Karpas-422 (cell line): ENCODE measurements around the gene HSPB3. TPM values are rescaled to one million over a fixed set of nuclear protein-coding genes. Genes with fewer than 3 reads are reported as not detected.
A peak's percentile ranks its signal among the peaks of the same experiment; 100 is the strongest.
"Not testable (repeated sequence)": the region's sequence is repeated elsewhere in the genome, so short reads cannot be mapped to it uniquely, and the experiment has no call there.

Experiments
- DNase-seq: peaks from one replicate; pipeline ENCODE4 v3.0.0-alpha.2; 2015
- H2AFZ ChIP-seq: fragments of 200-600 bp; sonication (generic); 2 replicates; pipeline ENCODE4 v1.6.1; 2014; ENCODE audit warnings: antibody characterized with exemption, low read length, mixed read lengths
- H3K27ac ChIP-seq: fragments of 200-600 bp; sonication (generic); 2 replicates; pipeline ENCODE4 v1.5.1; 2014; ENCODE audit warnings: mild to moderate bottlenecking, low read length, moderate library complexity
- H3K27me3 ChIP-seq: fragments of 200-600 bp; sonication (generic); 2 replicates; pipeline ENCODE4 v1.6.1; 2014; ENCODE audit warnings: low read length, mixed read lengths
- H3K36me3 ChIP-seq: fragments of 200-600 bp; sonication (generic); 2 replicates; pipeline ENCODE4 v1.6.1; 2014; ENCODE audit warnings: low read length, mixed read lengths; ENCODE audit not compliant: insufficient read depth
- H3K4me1 ChIP-seq: fragments of 200-600 bp; sonication (generic); 2 replicates; pipeline ENCODE4 v1.6.1; 2014; ENCODE audit warnings: mild to moderate bottlenecking, low read length, mixed read lengths
- H3K4me2 ChIP-seq: fragments of 200-600 bp; sonication (generic); 2 replicates; pipeline ENCODE4 v1.6.1; 2014; ENCODE audit warnings: low read length, low read depth, mild to moderate bottlenecking; ENCODE audit not compliant: poor library complexity, severe bottlenecking
- H3K4me3 ChIP-seq: fragments of 200-600 bp; sonication (generic); 2 replicates; pipeline ENCODE4 v1.5.1; 2014; ENCODE audit warnings: mild to moderate bottlenecking, antibody characterized with exemption, low read length, mixed read lengths
- H3K79me2 ChIP-seq: fragments of 200-600 bp; sonication (generic); 2 replicates; pipeline ENCODE4 v1.6.1; 2014; ENCODE audit warnings: mild to moderate bottlenecking, low read length, mixed read lengths
- H3K9ac ChIP-seq: fragments of 200-600 bp; sonication (generic); 2 replicates; pipeline ENCODE4 v1.6.0; 2014; ENCODE audit warnings: low read length
- H3K9me2 ChIP-seq: fragments of 200-600 bp; sonication (generic), shearing (Covaris generic); replicated peaks from 2 replicates; pipeline ENCODE4 v1.6.0; 2014; ENCODE audit warnings: mild to moderate bottlenecking, low read length, moderate library complexity; ENCODE audit not compliant: insufficient read depth
- H3K9me3 ChIP-seq: fragments of 300-700, 200-600 bp; sonication (generic); 2 replicates; pipeline ENCODE4 v1.6.1; 2014; ENCODE audit warnings: low read length, mixed read lengths
- H4K20me1 ChIP-seq: fragments of 200-600 bp; sonication (generic); 2 replicates; pipeline ENCODE4 v1.6.1; 2014; ENCODE audit warnings: mild to moderate bottlenecking, antibody characterized with exemption, low read length, low read depth; ENCODE audit not compliant: insufficient read depth
- total RNA-seq: library from RNA; depleted of rRNA; stranded (reverse); fragments of >200 nt; shearing (Covaris generic); gene quantifications from 2 replicates; pipeline ENCODE4 v1.2.3, GENCODE V29; 2014; ENCODE audit warnings: low replicate concordance

The HSPB3 gene
- total RNA-seq, 1 experiment from 2014 or later, result not detected

DNA sequence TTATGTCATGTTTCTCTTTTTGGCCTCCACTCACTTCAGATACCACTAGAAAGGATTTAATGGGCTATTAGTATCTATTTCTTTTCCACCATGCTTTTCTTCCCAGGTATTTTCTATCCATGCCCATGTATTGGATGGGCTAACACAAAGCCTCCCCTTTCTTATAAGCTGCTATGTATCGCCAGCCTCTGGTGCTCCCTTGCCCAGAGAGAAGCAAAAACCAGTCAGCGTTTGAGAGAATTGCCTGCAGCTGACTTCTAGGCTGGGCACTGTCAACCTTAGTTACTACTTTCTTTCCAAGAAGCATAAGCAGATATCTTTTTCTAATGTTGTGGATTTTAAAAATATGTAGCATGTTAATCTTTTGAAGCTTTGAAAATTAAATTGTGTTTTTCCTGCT is 30.2 kb upstream of the HSPB3 start:
- H3K4me1 ChIP-seq, result no peaks in the 10 kb centered on the region
- H3K9me3 ChIP-seq, result no peaks in the 10 kb centered on the region
- H3K36me3 ChIP-seq, result no peaks in the 10 kb centered on the region
- 0 out of 2 replicates have a peak, but pooled peaks cover 3% of the 10 kb centered on the region for H3K27me3 ChIP-seq
- no peak overlapping the region for H3K4me2 ChIP-seq
- no peak overlapping the region for H3K4me3 ChIP-seq
- no peaks in the 10 kb centered on the region for H3K79me2 ChIP-seq
- no peak for DNase-seq
- H3K9me2 ChIP-seq, result no peaks in the 10 kb centered on the region
- no peak overlapping the region for H2AFZ ChIP-seq
- no peak overlapping the region for H3K9ac ChIP-seq
- no peaks in the 10 kb centered on the region for H4K20me1 ChIP-seq
- H3K27ac ChIP-seq, result no peak overlapping the region

DNA sequence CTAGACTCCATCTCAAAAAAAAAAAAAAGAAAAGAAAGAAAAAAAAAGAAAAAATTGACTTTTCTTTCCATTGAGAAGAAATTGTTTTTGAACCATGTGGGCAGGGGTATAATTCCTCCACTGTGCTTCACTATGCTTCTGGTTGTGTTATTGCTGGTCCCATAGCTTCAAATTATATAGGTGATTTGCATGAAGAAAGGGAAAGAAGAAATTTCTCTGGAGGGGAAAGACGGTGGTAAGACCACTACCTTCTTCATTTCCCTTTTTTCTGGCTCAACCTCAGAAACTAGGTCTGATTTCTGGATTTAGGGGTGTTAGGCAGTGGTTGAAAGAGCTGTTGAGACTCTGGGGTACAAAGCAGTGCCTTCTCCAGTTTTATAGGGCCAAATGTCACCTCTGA is 29.3 kb upstream of the HSPB3 start:
- no peaks in the 10 kb centered on the region for H3K36me3 ChIP-seq
- DNase-seq, result no peak
- 0 out of 2 replicates have a peak, but pooled peaks cover 3% of the 10 kb centered on the region for H3K27me3 ChIP-seq
- no peaks in the 10 kb centered on the region for H3K9me2 ChIP-seq
- no peaks in the 10 kb centered on the region for H3K79me2 ChIP-seq
- H3K4me3 ChIP-seq, result no peak overlapping the region
- H3K4me2 ChIP-seq, result no peak overlapping the region
- H3K9ac ChIP-seq, result no peak overlapping the region
- H2AFZ ChIP-seq, result no peak overlapping the region
- no peaks in the 10 kb centered on the region for H4K20me1 ChIP-seq
- H3K27ac ChIP-seq, result no peak overlapping the region
- no peaks in the 10 kb centered on the region for H3K9me3 ChIP-seq
- no peaks in the 10 kb centered on the region for H3K4me1 ChIP-seq

DNA sequence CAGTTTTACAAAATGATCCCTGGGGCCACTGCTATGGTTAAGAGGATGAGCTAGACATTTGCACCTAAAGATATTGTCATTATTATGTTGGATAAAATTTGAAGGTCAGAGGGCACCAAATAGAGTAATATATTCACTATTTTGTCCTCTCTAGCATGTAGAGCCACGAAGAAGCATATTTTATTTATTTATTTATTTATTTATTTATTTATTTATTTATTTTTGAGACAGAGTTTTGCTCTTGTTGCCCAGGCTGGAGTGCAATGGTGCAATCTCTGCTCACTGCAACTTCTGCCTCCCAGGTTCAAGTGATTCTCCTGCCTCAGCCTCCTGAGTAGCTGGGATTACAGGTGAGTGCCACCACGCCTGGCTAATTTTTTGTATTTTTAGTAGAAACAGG is 20.8 kb upstream of the HSPB3 start:
- H3K27me3 ChIP-seq, H4K20me1 ChIP-seq, DNase-seq, H3K79me2 ChIP-seq, H3K4me1 ChIP-seq, H3K9me3 ChIP-seq, H3K9me2 ChIP-seq, H2AFZ ChIP-seq, H3K27ac ChIP-seq, H3K4me3 ChIP-seq, H3K4me2 ChIP-seq, H3K9ac ChIP-seq, H3K36me3 ChIP-seq: not testable (repeated sequence)

- H3K36me3 ChIP-seq, result no peaks in the 10 kb centered on the region
- no peak overlapping the region for H3K9ac ChIP-seq
- no peak overlapping the region for H2AFZ ChIP-seq
- no peak overlapping the region for H3K4me3 ChIP-seq
- H4K20me1 ChIP-seq, result no peaks in the 10 kb centered on the region
- no peak for DNase-seq
- H3K9me2 ChIP-seq, result no peaks in the 10 kb centered on the region
- no peak overlapping the region for H3K27ac ChIP-seq
- no peaks in the 10 kb centered on the region for H3K9me3 ChIP-seq
- H3K4me1 ChIP-seq, result no peaks in the 10 kb centered on the region
- H3K79me2 ChIP-seq, result no peaks in the 10 kb centered on the region
- no peak overlapping the region for H3K4me2 ChIP-seq
- H3K27me3 ChIP-seq, result no peaks in the 10 kb centered on the region
Observed at GRCh38 chr5:54438620-54439389, 16.7 kb upstream of the HSPB3 start.

DNA sequence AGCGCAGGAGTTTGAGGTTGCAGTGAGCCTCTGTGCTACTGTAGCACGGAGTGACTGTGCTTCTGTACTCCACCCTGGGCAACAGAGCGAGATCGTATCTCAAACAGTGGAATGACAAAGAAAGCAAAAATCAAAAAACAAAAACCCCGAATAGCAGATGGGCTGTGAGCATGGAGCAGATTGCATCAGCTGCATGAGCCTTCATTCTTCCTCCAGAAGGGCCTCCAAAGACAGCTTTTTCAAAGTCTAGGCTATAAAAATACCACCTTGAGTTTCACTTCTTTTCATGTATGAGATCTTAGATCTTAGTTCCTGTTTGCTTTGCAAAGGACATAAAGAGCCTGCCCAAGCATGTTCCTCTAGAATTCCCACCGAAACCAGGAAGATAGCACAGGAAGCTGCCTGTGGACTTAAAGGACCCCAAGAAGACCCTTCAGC is 15.0 kb upstream of the HSPB3 start:
- H3K36me3 ChIP-seq, result no peaks in the 10 kb centered on the region
- no peaks in the 10 kb centered on the region for H3K4me1 ChIP-seq
- no peak overlapping the region for H3K9ac ChIP-seq
- H2AFZ ChIP-seq, result no peak overlapping the region
- no peak overlapping the region for H3K4me2 ChIP-seq
- H3K9me2 ChIP-seq, result no peaks in the 10 kb centered on the region
- H3K9me3 ChIP-seq, result no peaks in the 10 kb centered on the region
- H3K4me3 ChIP-seq, result no peak overlapping the region
- H4K20me1 ChIP-seq, result no peaks in the 10 kb centered on the region
- no peaks in the 10 kb centered on the region for H3K79me2 ChIP-seq
- peak; percentile 57 for DNase-seq
- no peak overlapping the region for H3K27ac ChIP-seq
- no peaks in the 10 kb centered on the region for H3K27me3 ChIP-seq

- Histone ChIP-seq H3K27me3 (no peaks in the 10 kb centered on the region), H3K9ac (no peak overlapping the region), H3K9me2 (no peaks in the 10 kb centered on the region), H2AFZ (no peak overlapping the region), H4K20me1 (no peaks in the 10 kb centered on the region), H3K9me3 (no peaks in the 10 kb centered on the region), H3K79me2 (no peaks in the 10 kb centered on the region), H3K4me1 (no peaks in the 10 kb centered on the region), H3K4me3 (no peak overlapping the region), H3K4me2 (no peak overlapping the region), H3K27ac (no peak overlapping the region), H3K36me3 (no peaks in the 10 kb centered on the region)
- DNase-seq, result no peak
Observed at GRCh38 chr5:54442271-54442670, 13.2 kb upstream of the HSPB3 start.

- Histone ChIP-seq H3K4me1 (no peaks in the 10 kb centered on the region), H3K9ac (no peak overlapping the region), H3K36me3 (no peaks in the 10 kb centered on the region), H3K9me2 (no peaks in the 10 kb centered on the region), H2AFZ (no peak overlapping the region), H3K4me3 (no peak overlapping the region), H3K27ac (no peak overlapping the region), H3K27me3 (no peaks in the 10 kb centered on the region), H3K79me2 (no peaks in the 10 kb centered on the region), H3K9me3 (no peaks in the 10 kb centered on the region), H3K4me2 (no peak overlapping the region), H4K20me1 (no peaks in the 10 kb centered on the region)
- DNase-seq, result peak; percentile 66
Observed at GRCh38 chr5:54443270-54443669, 12.2 kb upstream of the HSPB3 start.

- no peak overlapping the region for H3K4me3 ChIP-seq
- H3K79me2 ChIP-seq, result no peaks in the 10 kb centered on the region
- H3K4me2 ChIP-seq, result no peak overlapping the region
- H3K27me3 ChIP-seq, result no peaks in the 10 kb centered on the region
- no peaks in the 10 kb centered on the region for H3K9me2 ChIP-seq
- H3K9me3 ChIP-seq, result no peaks in the 10 kb centered on the region
- DNase-seq, result no peak
- no peaks in the 10 kb centered on the region for H3K36me3 ChIP-seq
- H4K20me1 ChIP-seq, result no peaks in the 10 kb centered on the region
- no peaks in the 10 kb centered on the region for H3K4me1 ChIP-seq
- no peak overlapping the region for H3K9ac ChIP-seq
- no peak overlapping the region for H2AFZ ChIP-seq
- no peak overlapping the region for H3K27ac ChIP-seq
Observed at GRCh38 chr5:54445691-54446378, 9.7 kb upstream of the HSPB3 start.
